B cell (primary cell): ENCODE data around the gene TMEM92. TPM values are rescaled to one million over a fixed set of nuclear protein-coding genes. Genes with fewer than 3 reads are reported as not detected.

ENCODE experiments used
- ATAC-seq: fragments of 200-7000 bp; cut with Tn5 transposase; one replicate; pipeline ENCODE4 v1.10.0; 2021; ENCODE audit warnings: low read depth, mild to moderate bottlenecking, moderate number of reproducible peaks, moderate library complexity
- CTCF ChIA-PET: fragments of 350-600 bp; sonication (Branson Sonifier 250); formaldehyde crosslinking; loops from one replicate; lab custom pipeline; 2021; ENCODE audit warnings: antibody characterized with exemption, inconsistent platforms; lab: Charles Lee
- POLR2A ChIA-PET: fragments of 350-600 bp; sonication (Branson Sonifier 250); formaldehyde crosslinking; loops from one replicate; lab custom pipeline; 2021; ENCODE audit warnings: antibody characterized with exemption; lab: Charles Lee
- DNase-seq: peaks from one replicate; pipeline ENCODE4 v3.0.0; 2013
- H2AFZ ChIP-seq: 2 replicates; pipeline ENCODE4 v1.6.1; 2012; ENCODE audit warnings: mild to moderate bottlenecking, low read depth, low read length; ENCODE audit not compliant: insufficient read depth, poor library complexity, severe bottlenecking
- H3K27ac ChIP-seq, 2 donors: 1 replicate in 1 of 2; 2 replicates in 1 of 2; pipeline ENCODE4 v1.5.1; 2012 to 2013; ENCODE audit warnings: low read length in 2 of 2, mild to moderate bottlenecking in 2 of 2, moderate library complexity in 1 of 2
- H3K27me3 ChIP-seq, 4 experiments: fragments of 200-600 bp in 1 of 4; sonication (generic) in 1 of 4; replicated peaks in 1 of 4; 1 replicate in 2 of 4; 2 replicates in 2 of 4; pipeline versions ENCODE4 v1.6.1 to v1.7.0; 2013 to 2016; ENCODE audit warnings: low read length in 3 of 4, mild to moderate bottlenecking in 2 of 4, mixed read lengths in 1 of 4, moderate library complexity in 1 of 4; ENCODE audit not compliant: insufficient read depth in 4 of 4, control insufficient read depth in 3 of 4; ENCODE audit errors: control extremely low read depth in 1 of 4
- H3K36me3 ChIP-seq, 2 experiments: replicated peaks in 1 of 2; 1 replicate in 1 of 2; 2 replicates in 1 of 2; pipeline versions ENCODE4 v1.6.1 to v1.7.1; 2013; ENCODE audit warnings: low read length in 1 of 2; ENCODE audit not compliant: insufficient read depth in 2 of 2, control insufficient read depth in 1 of 2; ENCODE audit errors: control extremely low read depth in 1 of 2, extremely low read depth in 1 of 2
- H3K4me1 ChIP-seq, 2 donors: fragments of 200-600 bp in 1 of 2; sonication (generic) in 1 of 2; 1 replicate in 1 of 2; 2 replicates in 1 of 2; pipeline versions ENCODE4 v1.5.1 to v1.6.1; 2013 to 2017; ENCODE audit warnings: low read length in 2 of 2; ENCODE audit not compliant: control insufficient read depth in 2 of 2, insufficient read depth in 2 of 2
- H3K4me2 ChIP-seq: replicated peaks from 2 replicates; pipeline ENCODE3; 2012; ENCODE audit warnings: mild to moderate bottlenecking, low read depth, low read length; ENCODE audit not compliant: poor library complexity, severe bottlenecking
- H3K4me3 ChIP-seq, 5 experiments: fragments of 200-600 bp in 1 of 5; sonication (generic) in 1 of 5; 1 replicate in 3 of 5; 2 replicates in 2 of 5; pipeline versions ENCODE4 v1.5.1 to v1.7.0; 2011 to 2016; ENCODE audit warnings: low read length in 4 of 5, mild to moderate bottlenecking in 4 of 5, low read depth in 2 of 5, control low read depth in 1 of 5, moderate library complexity in 1 of 5; ENCODE audit not compliant: insufficient read depth in 1 of 5; ENCODE audit errors: control extremely low read depth in 1 of 5, extremely low read depth in 1 of 5
- H3K79me2 ChIP-seq: fragments of 200-600 bp; sonication (generic); one replicate; pipeline ENCODE4 v1.6.0; 2016; ENCODE audit warnings: low read length; ENCODE audit not compliant: control insufficient read depth, insufficient read depth
- H3K9ac ChIP-seq: fragments of 200-600 bp; sonication (generic); 2 replicates; pipeline ENCODE4 v1.6.1; 2017; ENCODE audit warnings: mild to moderate bottlenecking, low read length, moderate library complexity
- H3K9me3 ChIP-seq, 3 donors: one replicate each; pipeline versions ENCODE4 v1.6.1 to v1.7.1; 2013; ENCODE audit warnings: low read length in 2 of 3; ENCODE audit not compliant: control insufficient read depth in 2 of 3, insufficient read depth in 1 of 3; ENCODE audit errors: control extremely low read depth in 1 of 3
- H4K20me1 ChIP-seq: 2 replicates; pipeline ENCODE4 v1.6.0; 2012; ENCODE audit warnings: mild to moderate bottlenecking, low read length; ENCODE audit not compliant: insufficient read depth, control insufficient read depth, poor library complexity, severe bottlenecking
- H3K27ac Mint-ChIP-seq: one replicate; pipeline ENCODE4 v1.8.0; 2021; ENCODE audit warnings: mixed read lengths
- H3K27me3 Mint-ChIP-seq: one replicate; pipeline ENCODE4 v1.8.0; 2021; ENCODE audit warnings: mixed read lengths
- H3K4me1 Mint-ChIP-seq: one replicate; pipeline ENCODE4 v1.8.0; 2021; ENCODE audit warnings: mixed read lengths
- H3K4me3 Mint-ChIP-seq: one replicate; pipeline ENCODE4 v1.8.0; 2021; ENCODE audit warnings: mixed read lengths
- H3K9me3 Mint-ChIP-seq: one replicate; pipeline ENCODE4 v1.8.0; 2022; ENCODE audit warnings: mixed read lengths; ENCODE audit not compliant: insufficient read depth
- CTCF ChIP-seq: fragments of 200-600 bp; IDR thresholded peaks from one replicate; pipeline ENCODE4 v1.8.0; 2022; ENCODE audit warnings: antibody characterized with exemption, mild to moderate bottlenecking
- EZH2 ChIP-seq: IDR thresholded peaks from 2 replicates; pipeline ENCODE4 v1.6.1; 2012; ENCODE audit warnings: borderline replicate concordance, low read depth, mild to moderate bottlenecking, moderate library complexity, low read length; ENCODE audit not compliant: insufficient read depth, poor library complexity, severe bottlenecking
- WGBS: methylation state at CpG from one replicate; pipeline ENCODE4 v1.1.5; 2013; ENCODE audit warnings: missing lambda C conversion rate; ENCODE audit not compliant: insufficient coverage; 5-methylcytosine and 5-hydroxymethylcytosine counted together
- intact Hi-C: fragments of 100-400 bp; cut with micrococcal nuclease; formaldehyde crosslinking; loops from one replicate; pipeline ENCODE4 v1.10.0; 2022
- polyA plus RNA-seq: library from polyadenylated mRNA; depleted of rRNA; stranded (reverse); fragments of >200 nt; gene quantifications from 2 replicates; pipeline ENCODE4 v1.2.3, GENCODE V29; 2012
- total RNA-seq, 2 donors: library from RNA; stranded (reverse); fragments of 120-200 nt in 1 of 2; gene quantifications; 1 replicate in 1 of 2; 2 replicates in 1 of 2; pipeline versions ENCODE4 v1.2.3 to v1.2.4, GENCODE V29; 2013 to 2022

Gene TMEM92
- total and polyA plus RNA-seq, 2 donors (not counting 1 experiment from before 2014, with no cell fraction given), result not detected

GRCh38 chr17:50289991-50290702 is 15.9 kb downstream of the TMEM92 start:
- H4K20me1 ChIP-seq, result no peaks in the 10 kb centered on the region
- H3K4me2 ChIP-seq, result no peak overlapping the region
- Mint-ChIP-seq H3K4me1 (no peaks in the 10 kb centered on the region), H3K27ac (no peak overlapping the region), H3K9me3 (no peaks in the 10 kb centered on the region), H3K27me3 (peaks cover 51% of the 10 kb centered on the region), H3K4me3 (no peak overlapping the region)
- peaks cover 0 to 26% (median 8%) of the 10 kb centered on the region in 4 experiments for H3K27me3 ChIP-seq
- no peak for TF ChIP-seq CTCF
- TF ChIP-seq EZH2, result no peak
- H3K36me3 ChIP-seq, result no peaks in the 10 kb centered on the region
- intact Hi-C loops, result loop anchor here (10.0 kb wide), 1 partner anchor 425 kb away; no protein-coding TSS in a partner anchor
- no peak overlapping the region for H3K4me3 ChIP-seq
- no peak overlapping the region for H2AFZ ChIP-seq
- 55% methylated on average over 8 of the region's 8 CpGs for WGBS
- H3K9me3 ChIP-seq, result no peaks in the 10 kb centered on the region
- ChIA-PET POLR2A (no interaction called here), CTCF (interaction anchor here (0.8 to 9.5 kb wide), 4 partner anchors 17 to 90 kb away, joined by 3 to 156 read pairs (median 3); partner anchors contain the start of gene COL1A1)
- H3K79me2 ChIP-seq, result no peaks in the 10 kb centered on the region
- ATAC-seq (no peak), DNase-seq (no peak)
- H3K9ac ChIP-seq, result no peak overlapping the region
- H3K27ac ChIP-seq, result no peak overlapping the region
- no peaks in the 10 kb centered on the region for H3K4me1 ChIP-seq

- no peaks in the 10 kb centered on the region for H3K36me3 ChIP-seq
- H3K4me2 ChIP-seq, result no peak overlapping the region
- no peaks in the 10 kb centered on the region for H3K9me3 ChIP-seq
- no peaks in the 10 kb centered on the region for H4K20me1 ChIP-seq
- Mint-ChIP-seq H3K4me3 (no peak overlapping the region), H3K9me3 (no peaks in the 10 kb centered on the region), H3K4me1 (no peaks in the 10 kb centered on the region), H3K27me3 (peaks cover 50% of the 10 kb centered on the region), H3K27ac (no peak overlapping the region)
- H3K79me2 ChIP-seq, result no peaks in the 10 kb centered on the region
- H2AFZ ChIP-seq, result no peak overlapping the region
- no peak for ATAC-seq
- intact Hi-C loops, result loop anchor here (10.0 kb wide), 1 partner anchor 426 kb away; no protein-coding TSS in a partner anchor
- H3K27ac ChIP-seq, result no peak overlapping the region
- ChIA-PET POLR2A (no interaction called here), CTCF (interaction anchor here (0.9 to 9.5 kb wide), 3 partner anchors 19 to 203 kb away, joined by 3 to 156 read pairs (median 4); partner anchors contain the start of gene COL1A1)
- H3K9ac ChIP-seq, result no peak overlapping the region
- no peaks in the 10 kb centered on the region for H3K4me1 ChIP-seq
- H3K27me3 ChIP-seq, result peaks cover 0 to 26% (median 8%) of the 10 kb centered on the region in 4 experiments
- WGBS, result 100% methylated on average over 1 of the region's 1 CpG
- TF ChIP-seq EZH2, result no peak
- no peak for TF ChIP-seq CTCF
- DNase-seq, result no peak
- H3K4me3 ChIP-seq, result no peak overlapping the region
These were observed 16.7 kb downstream of the TMEM92 start for GRCh38 chr17:50290933-50291332.
